NB4 (cell line): ENCODE results near the gene ST8SIA6.
"Not testable (repeated sequence)": the region's sequence is repeated elsewhere in the genome, so short reads cannot be mapped to it uniquely, and the experiment has no call there.

ENCODE experiments used
- DNase-seq: peaks from one replicate; pipeline ENCODE4 v3.0.0; 2010; ENCODE audit warnings: low read depth
- H3K4me3 ChIP-seq: one replicate; pipeline ENCODE4 v1.5.1; 2011; ENCODE audit warnings: mild to moderate bottlenecking, low read depth, low read length, moderate library complexity
- CTCF ChIP-seq: IDR thresholded peaks from one replicate; pipeline ENCODE4 v1.5.1; 2012; ENCODE audit warnings: low read depth, low read length
- MAX ChIP-seq: IDR thresholded peaks from 2 replicates; pipeline ENCODE4 v1.6.1; 2011; ENCODE audit warnings: low read depth, low read length
- MYC ChIP-seq: IDR thresholded peaks from 2 replicates; pipeline ENCODE4 v1.6.1; 2011; ENCODE audit warnings: low read depth, low read length
- POLR2A ChIP-seq: IDR thresholded peaks from 2 replicates; pipeline ENCODE4 v1.6.1; 2011; ENCODE audit warnings: mild to moderate bottlenecking; ENCODE audit not compliant: insufficient read length; ENCODE audit errors: extremely low read depth

The ST8SIA6 gene

GRCh38 chr10:17454161-17455014 is at the start of gene ST8SIA6:
Gene ST8SIA6, minus strand, starts transcription at chr10:17454595. Its CDS starts 340 bp downstream, at chr10:17454255.
- no peak within 1 kb of the TSS for H3K4me3 ChIP-seq
- no peak for TF ChIP-seq MAX
- TF ChIP-seq POLR2A: no peak
- no peak for TF ChIP-seq MYC
- DNase-seq: no peak

- no peak for DNase-seq
- TF ChIP-seq CTCF (no peak), MAX (no peak), MYC (no peak), POLR2A (no peak)
- H3K4me3 ChIP-seq: no peak overlapping the region
These were observed 49.4 kb upstream of the ST8SIA6 start for GRCh38 chr10:17503795-17504194.

- TF ChIP-seq POLR2A: no peak
- no peak for TF ChIP-seq MYC
- no peak for TF ChIP-seq CTCF
- TF ChIP-seq MAX: no peak
- no peak overlapping the region for H3K4me3 ChIP-seq
- no peak for DNase-seq
These were observed 48.4 kb upstream of the ST8SIA6 start for GRCh38 chr10:17502814-17503213.

- not testable (repeated sequence) for H3K4me3 ChIP-seq, DNase-seq
These were observed 44.6 kb upstream of the ST8SIA6 start for GRCh38 chr10:17499014-17499413.

- no peak for DNase-seq
- no peak overlapping the region for H3K4me3 ChIP-seq
- TF ChIP-seq POLR2A (no peak), CTCF (no peak), MYC (no peak), MAX (no peak)
These were observed 43.1 kb upstream of the ST8SIA6 start for GRCh38 chr10:17497446-17498030.

GRCh38 chr10:17494626-17495260 is 40.3 kb upstream of the ST8SIA6 start:
- no peak overlapping the region for H3K4me3 ChIP-seq
- no peak for DNase-seq
- TF ChIP-seq POLR2A: no peak
- no peak for TF ChIP-seq MYC
- no peak for TF ChIP-seq CTCF
- no peak for TF ChIP-seq MAX
